ENCODE results near the gene ZNF740.
A peak's percentile ranks its signal among the peaks of the same experiment; 100 is the strongest.

The ZNF740 gene

DNA sequence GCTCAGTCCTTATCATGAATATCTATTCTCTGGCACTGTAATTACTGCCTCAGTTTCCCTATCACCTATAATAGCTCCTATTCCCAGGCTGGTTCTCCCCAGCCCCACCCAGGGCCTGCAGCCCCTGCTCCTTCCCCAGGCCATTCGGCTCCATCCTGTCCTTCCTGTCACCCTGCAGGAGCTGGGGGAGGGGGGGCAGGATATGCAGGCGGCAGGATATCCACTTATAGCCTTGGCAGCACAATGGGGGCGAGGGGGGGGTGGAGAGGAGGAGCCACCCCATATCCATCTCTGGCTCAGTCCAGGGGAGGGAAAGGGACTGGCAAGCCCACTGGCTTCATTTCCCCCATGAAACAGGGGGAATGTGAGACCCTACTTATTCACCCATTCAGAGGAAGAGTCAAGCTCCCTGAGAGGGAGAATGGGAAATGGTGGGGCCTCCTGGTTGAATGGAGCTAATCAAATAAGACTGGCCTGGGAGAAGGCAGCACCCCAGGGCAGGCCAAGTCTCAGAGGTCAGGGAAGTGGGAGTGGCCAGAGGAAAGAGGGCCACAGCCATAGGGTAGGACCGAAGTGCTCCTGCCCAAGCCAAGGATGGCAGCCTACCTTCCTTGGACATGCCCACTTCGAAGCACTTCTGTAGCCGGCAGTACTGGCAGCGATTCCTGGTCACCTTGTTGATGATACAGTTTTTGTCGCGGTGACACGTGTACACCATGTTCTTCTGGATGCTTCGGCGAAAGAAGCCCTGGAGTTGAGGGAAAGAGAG is 34.3 kb downstream of the ZNF740 start:
- DNase-seq (ENCODE audit: low read depth): no peak

GRCh38 chr12:53215497-53215896 is 35.0 kb downstream of the ZNF740 start:
- no peak for DNase-seq (ENCODE audit: low read depth)

DNA sequence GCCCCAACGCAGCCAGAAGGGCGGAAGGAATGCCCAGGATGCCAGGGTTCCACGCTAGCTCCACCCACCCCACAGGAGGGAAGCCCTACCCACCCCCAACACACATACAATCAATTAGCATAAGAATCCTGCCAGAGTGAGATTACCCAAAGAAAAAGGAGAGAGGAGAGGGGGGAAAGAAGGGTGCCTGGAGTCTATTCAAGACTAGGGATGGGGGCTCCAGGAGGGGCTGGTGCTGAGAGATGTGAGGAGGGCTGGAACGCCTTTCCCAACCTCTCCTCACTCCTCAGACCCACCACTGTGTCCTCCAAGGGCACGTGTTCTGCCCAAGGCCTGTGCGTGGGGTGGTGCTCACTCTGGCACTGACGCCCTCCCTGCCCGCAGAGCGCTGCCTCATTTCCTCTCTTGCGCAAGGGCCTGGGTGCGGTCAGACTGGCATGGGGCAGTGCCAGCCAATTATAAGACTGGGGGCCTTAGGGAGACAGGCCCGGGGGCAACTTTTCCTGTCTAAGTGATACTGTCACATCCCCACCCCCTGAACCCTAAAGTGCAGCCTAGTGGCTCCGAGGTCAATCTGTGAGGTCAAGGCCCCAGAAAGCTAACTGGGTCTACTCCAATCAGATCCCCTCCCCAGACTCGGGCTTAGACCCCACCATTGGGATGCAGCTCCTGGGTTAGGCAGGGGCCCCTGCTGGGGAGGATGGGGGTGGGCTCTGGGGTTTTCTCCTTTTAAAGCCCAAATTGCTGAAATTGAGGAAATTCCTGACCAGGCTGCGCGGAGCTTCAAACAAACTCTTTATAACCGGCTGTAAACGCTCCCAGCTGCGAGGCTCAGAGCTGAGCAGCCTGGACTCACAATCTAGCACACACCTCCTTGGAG is 36.8 kb downstream of the ZNF740 start:
- DNase-seq (ENCODE audit: low read depth): no peak

- DNase-seq (ENCODE audit: low read depth): no peak
Observed at GRCh38 chr12:53217931-53218307, 37.4 kb downstream of the ZNF740 start.

- no peak for DNase-seq (ENCODE audit: low read depth)
Observed at GRCh38 chr12:53218551-53219291, 38.2 kb downstream of the ZNF740 start.

- DNase-seq (ENCODE audit: low read depth): no peak
Observed at GRCh38 chr12:53219292-53219955, 38.9 kb downstream of the ZNF740 start.

DNA sequence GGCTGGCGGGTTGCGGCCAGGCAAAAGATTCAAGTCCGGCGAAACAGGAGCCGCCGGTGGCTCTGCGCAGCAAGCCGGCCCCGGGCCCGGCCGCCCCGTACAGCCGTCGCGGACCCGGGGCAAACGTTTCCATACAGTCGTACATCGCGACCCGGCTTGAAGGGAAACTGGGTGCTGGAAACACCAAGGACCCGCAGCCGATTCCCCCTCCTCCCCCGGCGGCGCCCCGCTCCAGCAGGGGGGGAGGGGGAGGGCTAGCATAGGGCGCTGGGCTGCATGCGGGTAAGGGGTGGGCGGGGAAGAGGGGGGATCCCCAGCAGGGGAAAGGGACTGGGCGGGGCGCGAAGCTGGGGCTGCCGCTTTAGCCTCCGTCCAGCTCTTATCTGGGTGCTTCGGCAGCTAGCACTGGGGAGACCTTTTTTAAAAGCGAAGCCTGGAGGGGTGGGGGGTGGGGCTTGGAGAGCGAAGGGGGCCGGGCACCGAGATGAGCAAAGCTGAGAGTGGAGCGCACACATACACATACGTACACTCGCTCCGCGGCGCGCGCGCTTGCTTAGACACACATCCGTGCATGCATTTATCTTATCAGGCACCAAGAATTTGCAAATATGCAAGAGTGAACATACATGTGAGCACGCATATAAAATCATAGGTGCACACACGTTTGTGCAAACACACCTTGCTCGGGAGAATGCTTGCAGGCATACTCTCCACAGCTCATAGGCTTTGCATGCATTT is 39.6 kb downstream of the ZNF740 start:
- DNase-seq (ENCODE audit: low read depth): no peak

DNA sequence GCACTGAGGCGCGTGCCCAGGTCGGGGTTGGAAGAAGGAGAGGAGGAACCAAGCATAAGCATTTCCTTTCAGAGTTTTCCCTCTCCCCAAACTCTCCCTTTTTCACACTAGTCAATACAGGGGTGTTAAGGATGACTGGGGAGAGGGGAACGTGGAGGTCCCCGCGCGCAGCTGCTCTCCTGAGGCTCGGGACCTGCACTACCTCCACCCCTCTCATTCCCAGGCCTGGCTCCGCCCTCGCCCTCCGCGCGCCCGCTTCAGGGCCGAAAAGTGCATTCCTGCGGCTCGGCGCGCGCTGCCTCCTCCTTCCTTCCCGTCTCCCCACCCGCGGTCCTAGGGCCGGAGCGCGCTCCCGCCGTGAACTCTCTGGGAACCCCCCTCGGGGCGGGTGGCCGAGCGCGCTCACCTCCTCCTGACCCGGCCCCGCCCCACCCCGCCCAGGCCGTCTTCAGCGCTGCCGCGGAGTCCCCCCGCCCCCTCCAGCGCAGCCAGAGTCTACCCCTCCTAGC is 40.2 kb downstream of the ZNF740 start:
- DNase-seq (ENCODE audit: low read depth): peak; percentile 60

DNA sequence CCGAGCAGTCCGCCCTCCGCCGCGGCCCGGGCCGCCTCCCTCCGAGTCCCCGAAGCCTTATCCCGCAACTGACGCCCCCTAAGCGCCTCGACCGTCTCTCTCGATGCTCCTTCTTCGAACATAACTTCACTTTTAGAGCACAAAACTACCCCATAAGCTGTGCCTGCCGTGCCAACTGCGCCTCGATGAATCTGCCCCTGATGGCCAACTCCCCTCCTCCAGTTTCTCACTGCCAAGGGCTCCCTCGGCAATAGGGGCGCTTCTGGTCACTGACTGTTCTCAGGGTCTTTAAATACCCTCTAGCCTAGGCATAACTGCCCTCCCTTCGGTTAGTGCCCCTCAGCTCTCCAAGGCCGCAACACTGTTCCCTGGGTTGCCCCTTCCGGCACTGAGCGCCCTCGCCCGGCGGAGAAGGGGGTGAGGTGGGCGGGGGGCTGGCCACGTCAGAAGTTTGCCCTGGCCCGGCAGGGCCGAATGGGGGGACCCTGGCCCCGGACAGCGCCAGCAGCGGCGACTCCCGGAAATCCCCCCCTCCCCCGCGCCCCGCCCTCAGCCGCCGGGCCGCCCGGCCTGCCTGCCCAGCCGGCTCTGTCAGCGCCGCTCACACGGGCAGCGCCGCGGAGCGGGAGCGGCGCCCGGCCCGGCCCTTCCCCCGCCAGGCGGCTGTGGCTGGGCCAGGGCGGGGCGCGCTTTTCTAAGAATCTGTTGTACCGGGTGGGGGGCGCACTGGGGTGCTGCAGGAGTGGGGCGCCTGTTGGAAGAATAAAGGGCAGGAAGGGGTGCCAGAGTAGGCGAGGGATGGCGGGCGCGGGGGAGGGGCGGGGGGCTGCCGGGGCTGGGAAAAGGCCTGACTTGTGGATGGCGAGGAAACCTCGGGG is 40.9 kb downstream of the ZNF740 start:
- no peak for DNase-seq (ENCODE audit: low read depth)

DNA sequence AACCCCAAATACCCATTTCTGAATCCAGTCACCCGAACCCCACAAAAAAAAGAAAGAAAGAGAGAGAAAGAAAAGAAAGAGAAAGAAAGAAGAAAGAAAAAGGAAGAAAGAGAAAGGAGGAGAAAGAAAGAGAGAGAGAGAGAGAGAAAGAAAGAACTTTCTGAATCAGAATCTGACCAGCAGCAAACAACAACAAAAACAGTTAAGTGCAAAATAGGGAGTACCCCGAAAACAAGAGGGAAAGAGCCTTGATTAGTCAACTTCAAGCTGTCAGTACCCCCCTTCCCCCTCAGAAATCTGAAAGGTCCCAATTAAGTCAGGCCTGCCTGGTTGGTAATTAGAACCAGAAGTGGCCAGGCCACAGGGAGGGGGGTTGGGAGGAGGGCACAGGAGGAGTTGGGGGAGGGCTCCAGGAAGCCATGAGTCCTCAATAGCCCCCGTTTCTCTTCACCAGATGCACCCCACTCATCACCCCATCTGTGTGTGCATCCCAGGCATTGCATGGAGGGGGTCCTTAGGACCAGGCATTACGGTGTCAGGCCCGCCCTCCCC is 41.7 kb downstream of the ZNF740 start:
- no peak for DNase-seq (ENCODE audit: low read depth)

DNA sequence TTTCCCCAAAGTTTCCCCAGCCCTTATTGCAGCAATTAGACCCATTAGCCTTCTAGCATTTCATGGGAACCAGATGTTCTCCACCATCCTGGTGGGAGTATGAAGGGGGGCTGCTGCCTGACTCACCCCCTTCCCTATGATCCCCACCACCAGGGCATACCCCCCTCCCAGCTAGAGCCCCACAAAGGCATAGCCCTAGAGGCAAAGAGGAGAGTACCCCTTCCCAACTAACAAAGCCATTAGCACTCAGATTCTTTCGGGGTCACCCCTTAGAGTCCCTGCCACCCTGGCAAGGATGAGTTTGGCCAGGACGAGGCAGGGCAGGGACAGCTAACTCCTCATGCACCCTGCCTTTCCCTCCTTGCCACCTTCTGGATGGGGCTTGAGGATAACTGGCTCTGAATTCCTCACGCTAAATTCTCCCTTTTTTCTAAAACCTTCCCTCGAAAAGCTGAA is 42.3 kb downstream of the ZNF740 start:
- DNase-seq (ENCODE audit: low read depth): no peak

GRCh38 chr12:53223389-53224060 is 43.0 kb downstream of the ZNF740 start:
- no peak for DNase-seq (ENCODE audit: low read depth)

DNA sequence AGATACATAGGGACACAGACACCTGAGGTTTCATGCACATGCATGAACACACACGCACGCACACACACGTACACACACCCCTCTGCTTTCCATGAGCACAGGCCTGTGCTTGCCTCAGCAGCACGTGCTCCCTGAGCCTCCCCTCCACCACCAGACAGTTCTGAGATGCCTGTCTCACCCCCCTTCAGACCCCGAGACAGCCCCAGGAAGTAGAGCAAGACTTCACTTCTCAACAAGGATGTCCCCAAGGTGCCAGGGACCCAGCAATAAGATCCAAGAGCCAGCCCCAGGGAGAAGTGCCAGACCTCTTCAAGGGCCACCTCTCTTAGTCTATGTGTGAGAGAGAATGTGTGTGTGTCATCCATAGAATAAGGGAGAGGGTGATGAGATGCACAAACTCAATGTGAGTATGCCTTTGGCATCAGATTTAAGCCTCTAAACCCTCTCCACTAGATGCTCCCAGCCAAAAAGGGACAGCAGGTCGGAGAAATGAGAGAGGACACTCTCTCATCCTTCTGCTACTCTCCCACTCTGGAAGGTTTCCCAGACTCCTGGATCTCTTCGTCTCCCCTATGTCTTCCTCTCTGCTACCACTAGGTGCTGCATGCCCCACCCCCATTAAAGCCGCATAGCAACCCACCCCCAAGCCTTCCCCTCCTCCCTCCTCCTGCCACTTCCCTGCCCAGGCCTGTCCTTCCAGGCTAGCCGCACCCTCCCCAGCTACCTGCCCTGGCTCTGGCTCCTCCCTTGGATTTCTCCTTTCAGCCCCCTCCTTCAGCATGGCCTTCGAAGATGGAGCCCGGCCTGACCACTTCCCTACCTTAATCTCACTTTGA is 43.8 kb downstream of the ZNF740 start:
- no peak for DNase-seq (ENCODE audit: low read depth)

GRCh38 chr12:53224897-53225634 is 44.5 kb downstream of the ZNF740 start:
- DNase-seq (ENCODE audit: low read depth): no peak

DNA sequence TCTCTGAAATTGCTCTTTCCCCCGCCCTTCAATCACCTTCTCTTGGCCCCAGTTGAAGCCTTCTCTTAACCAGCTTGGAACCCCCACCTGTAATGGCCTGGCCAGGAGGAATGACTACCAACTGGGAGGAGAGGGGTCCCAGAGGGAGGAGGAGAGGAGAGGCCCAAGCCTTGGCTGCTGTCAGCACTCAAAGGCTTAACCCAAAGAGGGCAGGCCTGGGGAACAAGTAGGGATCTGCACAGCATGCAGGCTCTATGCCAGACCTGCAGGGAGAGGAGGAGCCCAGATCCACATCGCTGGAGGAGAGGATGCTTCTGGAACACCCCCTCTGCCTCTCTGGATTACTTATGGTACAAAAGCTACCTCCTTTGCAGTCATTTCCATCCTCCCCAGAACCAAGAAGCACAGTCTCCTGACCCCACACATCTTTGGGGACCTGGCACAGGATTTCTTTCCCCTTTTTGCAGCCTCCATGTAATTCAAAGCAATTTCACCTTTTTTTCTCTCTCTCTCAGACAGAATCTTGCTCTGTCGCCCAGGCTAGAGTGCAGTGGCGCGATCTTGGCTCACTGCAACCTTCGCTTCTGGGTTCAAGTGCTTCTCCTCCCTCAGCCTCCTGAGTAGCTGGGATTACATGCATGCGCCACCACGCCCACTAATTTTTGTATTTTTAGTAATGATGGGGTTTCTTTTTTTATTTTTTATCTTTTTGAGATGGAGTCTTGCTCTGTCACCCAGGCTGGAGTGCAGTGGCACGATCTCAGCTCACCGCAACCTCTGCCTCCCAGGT is 45.3 kb downstream of the ZNF740 start:
- DNase-seq (ENCODE audit: low read depth): no peak

- DNase-seq (ENCODE audit: low read depth): no peak
Observed at GRCh38 chr12:53226815-53227214, 46.3 kb downstream of the ZNF740 start.

DNA sequence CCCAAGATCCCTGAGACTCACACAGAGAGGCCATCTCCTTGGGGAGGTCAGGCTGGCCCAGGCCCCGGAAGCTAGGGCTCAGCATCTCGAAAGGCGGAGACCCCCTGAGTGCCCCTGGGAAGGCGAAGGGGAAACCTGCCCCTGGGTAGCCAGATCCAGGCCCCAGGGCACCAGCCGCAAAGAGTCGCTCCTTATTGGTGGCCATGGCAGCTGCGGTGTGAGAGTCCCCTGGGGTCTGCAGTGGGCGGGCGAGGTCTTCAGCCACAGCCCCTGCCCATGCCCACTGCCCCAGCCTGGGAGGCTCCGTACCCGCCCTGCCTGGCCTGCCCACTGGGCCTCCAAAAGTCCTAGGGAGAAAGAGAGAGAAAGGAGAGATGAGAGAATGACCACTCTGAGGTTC is 46.8 kb downstream of the ZNF740 start:
- DNase-seq (ENCODE audit: low read depth): no peak
